Memory B cell (primary cell): Measurements from ENCODE around the gene PGPEP1.
"Not testable (repeated sequence)": the region's sequence is repeated elsewhere in the genome, so short reads cannot be mapped to it uniquely, and the experiment has no call there.

Experiments used
- ATAC-seq: fragments of 150-1000 bp; cut with Tn5 transposase; 2 replicates; pipeline ENCODE4 v1.10.0; 2021; ENCODE audit warnings: low read depth, mild to moderate bottlenecking, moderate library complexity
- DNase-seq, 2 donors: peaks; one replicate each; pipeline ENCODE4 v3.0.0; 2022; ENCODE audit warnings: low spot score in 2 of 2
- H3K27ac Mint-ChIP-seq: one replicate; pipeline ENCODE4 v1.8.0; 2022; ENCODE audit warnings: mild to moderate bottlenecking, moderate library complexity, mixed read lengths
- H3K27me3 Mint-ChIP-seq: one replicate; pipeline ENCODE4 v1.8.0; 2022; ENCODE audit warnings: mixed read lengths
- H3K36me3 Mint-ChIP-seq: one replicate; pipeline ENCODE4 v1.8.0; 2022; ENCODE audit warnings: mild to moderate bottlenecking, mixed read lengths
- H3K4me1 Mint-ChIP-seq: one replicate; pipeline ENCODE4 v1.8.0; 2022; ENCODE audit warnings: mixed read lengths
- H3K4me3 Mint-ChIP-seq: one replicate; pipeline ENCODE4 v1.8.0; 2022; ENCODE audit warnings: mild to moderate bottlenecking, moderate library complexity, mixed read lengths
- H3K9me3 Mint-ChIP-seq: one replicate; pipeline ENCODE4 v1.8.0; 2022; ENCODE audit warnings: mixed read lengths

PGPEP1 gene

GRCh38 chr19:18392417-18392816 lies 52.0 kb downstream of the PGPEP1 start:
- H3K36me3 Mint-ChIP-seq, result peaks cover 4% of the 10 kb centered on the region
- no peak overlapping the region for H3K4me3 Mint-ChIP-seq
- peaks cover 22% of the 10 kb centered on the region for H3K4me1 Mint-ChIP-seq
- H3K27ac Mint-ChIP-seq, result no peak overlapping the region
- no peaks in the 10 kb centered on the region for H3K9me3 Mint-ChIP-seq
- ATAC-seq, result peak; percentile 15
- DNase-seq, result no peak
- no peaks in the 10 kb centered on the region for H3K27me3 Mint-ChIP-seq

- peaks cover 4% of the 10 kb centered on the region for H3K36me3 Mint-ChIP-seq
- ATAC-seq (no peak), DNase-seq (no peak)
- no peak overlapping the region for H3K27ac Mint-ChIP-seq
- peaks cover 25% of the 10 kb centered on the region for H3K4me1 Mint-ChIP-seq
- H3K27me3 Mint-ChIP-seq, result peaks cover 2% of the 10 kb centered on the region
- H3K9me3 Mint-ChIP-seq, result no peaks in the 10 kb centered on the region
- peak overlapping the region; percentile 14 for H3K4me3 Mint-ChIP-seq
Observed at GRCh38 chr19:18392926-18393325, 52.5 kb downstream of the PGPEP1 start.

GRCh38 chr19:18393836-18394235 lies 53.4 kb downstream of the PGPEP1 start:
- H3K27ac Mint-ChIP-seq, result no peak overlapping the region
- peaks cover 27% of the 10 kb centered on the region for H3K4me1 Mint-ChIP-seq
- peaks cover 4% of the 10 kb centered on the region for H3K36me3 Mint-ChIP-seq
- DNase-seq (no peak), ATAC-seq (no peak)
- H3K27me3 Mint-ChIP-seq, result peaks cover 2% of the 10 kb centered on the region
- peak overlapping the region; percentile 46 for H3K4me3 Mint-ChIP-seq
- H3K9me3 Mint-ChIP-seq, result no peaks in the 10 kb centered on the region

- peak overlapping the region; percentile 83 for H3K4me3 Mint-ChIP-seq
- no peak overlapping the region for H3K27ac Mint-ChIP-seq
- H3K27me3 Mint-ChIP-seq, result peaks cover 2% of the 10 kb centered on the region
Observed at GRCh38 chr19:18396471-18397241, 56.3 kb downstream of the PGPEP1 start.

GRCh38 chr19:18397242-18398202 lies 57.1 kb downstream of the PGPEP1 start, which contains the start of gene LRRC25:
Gene LRRC25, minus strand, starts transcription at chr19:18397622. Its CDS starts 659 bp downstream, at chr19:18396963.
- peak; percentile 61 to 63 for DNase-seq
- H3K27ac Mint-ChIP-seq, result peak within 1 kb of the TSS; percentile 42
- H3K4me1 Mint-ChIP-seq, result peaks cover 31% of the 10 kb centered on the region
- H3K27me3 Mint-ChIP-seq, result peaks cover 2% of the 10 kb centered on the region
- peak; percentile 88 for ATAC-seq
- H3K4me3 Mint-ChIP-seq, result peak within 1 kb of the TSS; percentile 83
- H3K9me3 Mint-ChIP-seq, result no peaks in the 10 kb centered on the region
- no peaks in the 10 kb centered on the region for H3K36me3 Mint-ChIP-seq

More at GRCh38 chr19:18396471-18397241, 56.3 kb downstream of the PGPEP1 start:
- no peaks in the 10 kb centered on the region for H3K36me3 Mint-ChIP-seq
- DNase-seq (no peak), ATAC-seq (no peak)
- no peaks in the 10 kb centered on the region for H3K9me3 Mint-ChIP-seq
- peaks cover 33% of the 10 kb centered on the region for H3K4me1 Mint-ChIP-seq

GRCh38 chr19:18399008-18399407 lies 58.6 kb downstream of the PGPEP1 start:
- Mint-ChIP-seq H3K4me3 (no peak overlapping the region), H3K9me3 (no peaks in the 10 kb centered on the region), H3K27ac (no peak overlapping the region), H3K36me3 (no peaks in the 10 kb centered on the region), H3K27me3 (peaks cover 2% of the 10 kb centered on the region), H3K4me1 (peaks cover 30% of the 10 kb centered on the region)
- DNase-seq, result no peak
- ATAC-seq, result no peak

- Mint-ChIP-seq H3K36me3 (no peaks in the 10 kb centered on the region), H3K27ac (peak overlapping the region; percentile 62), H3K4me3 (peak overlapping the region; percentile 46), H3K9me3 (no peaks in the 10 kb centered on the region), H3K27me3 (peaks cover 3% of the 10 kb centered on the region), H3K4me1 (peaks cover 30% of the 10 kb centered on the region)
- peak; percentile 72 for ATAC-seq
- peak in 1 of 2 donors; percentile 43 for DNase-seq
Observed at GRCh38 chr19:18401580-18402112, 61.2 kb downstream of the PGPEP1 start.

GRCh38 chr19:18402455-18403248 lies 62.3 kb downstream of the PGPEP1 start:
- not testable (repeated sequence) for ATAC-seq, H3K9me3 Mint-ChIP-seq, H3K36me3 Mint-ChIP-seq, DNase-seq, H3K27me3 Mint-ChIP-seq
- peak overlapping the region; percentile 4 for H3K27ac Mint-ChIP-seq
- peak overlapping the region; percentile 21 for H3K4me3 Mint-ChIP-seq
- H3K4me1 Mint-ChIP-seq, result peaks cover 23% of the 10 kb centered on the region

- not testable (repeated sequence) for H3K4me3 Mint-ChIP-seq, H3K36me3 Mint-ChIP-seq, H3K27me3 Mint-ChIP-seq, H3K9me3 Mint-ChIP-seq, ATAC-seq, DNase-seq, H3K27ac Mint-ChIP-seq
- peaks cover 28% of the 10 kb centered on the region for H3K4me1 Mint-ChIP-seq
Observed at GRCh38 chr19:18405754-18406153, 65.4 kb downstream of the PGPEP1 start.

- ATAC-seq (no peak), DNase-seq (no peak)
- Mint-ChIP-seq H3K4me3 (no peak overlapping the region), H3K27ac (no peak overlapping the region), H3K9me3 (no peaks in the 10 kb centered on the region), H3K27me3 (peaks cover 4% of the 10 kb centered on the region), H3K4me1 (peaks cover 23% of the 10 kb centered on the region), H3K36me3 (no peaks in the 10 kb centered on the region)
Observed at GRCh38 chr19:18406749-18407148, 66.4 kb downstream of the PGPEP1 start.

GRCh38 chr19:18408053-18408476 lies 67.7 kb downstream of the PGPEP1 start:
- DNase-seq (peak; percentile 67 to 77), ATAC-seq (peak; percentile 92)
- no peaks in the 10 kb centered on the region for H3K9me3 Mint-ChIP-seq
- peak overlapping the region; percentile 37 for H3K4me3 Mint-ChIP-seq
- H3K4me1 Mint-ChIP-seq, result peaks cover 18% of the 10 kb centered on the region
- no peaks in the 10 kb centered on the region for H3K36me3 Mint-ChIP-seq
- peak overlapping the region; percentile 75 for H3K27ac Mint-ChIP-seq
- H3K27me3 Mint-ChIP-seq, result peaks cover 14% of the 10 kb centered on the region

GRCh38 chr19:18412610-18413239 lies 72.3 kb downstream of the PGPEP1 start:
- Mint-ChIP-seq H3K9me3 (no peaks in the 10 kb centered on the region), H3K27ac (no peak overlapping the region), H3K4me3 (no peak overlapping the region), H3K4me1 (peaks cover 33% of the 10 kb centered on the region), H3K36me3 (no peaks in the 10 kb centered on the region), H3K27me3 (peaks cover 34% of the 10 kb centered on the region)
- DNase-seq (no peak), ATAC-seq (no peak)
